ENCODE results near the gene MLLT6. TPM values are rescaled to one million over a fixed set of nuclear protein-coding genes. Genes with fewer than 3 reads are reported as not detected.
A peak's percentile ranks its signal among the peaks of the same experiment; 100 is the strongest.

Gene MLLT6
- total and polyA plus RNA-seq, 2 of the 13 experiments (the other 11 are each of a cell fraction or from before 2014, with no cell fraction given) = 50.7 to 69.5 TPM

DNA sequence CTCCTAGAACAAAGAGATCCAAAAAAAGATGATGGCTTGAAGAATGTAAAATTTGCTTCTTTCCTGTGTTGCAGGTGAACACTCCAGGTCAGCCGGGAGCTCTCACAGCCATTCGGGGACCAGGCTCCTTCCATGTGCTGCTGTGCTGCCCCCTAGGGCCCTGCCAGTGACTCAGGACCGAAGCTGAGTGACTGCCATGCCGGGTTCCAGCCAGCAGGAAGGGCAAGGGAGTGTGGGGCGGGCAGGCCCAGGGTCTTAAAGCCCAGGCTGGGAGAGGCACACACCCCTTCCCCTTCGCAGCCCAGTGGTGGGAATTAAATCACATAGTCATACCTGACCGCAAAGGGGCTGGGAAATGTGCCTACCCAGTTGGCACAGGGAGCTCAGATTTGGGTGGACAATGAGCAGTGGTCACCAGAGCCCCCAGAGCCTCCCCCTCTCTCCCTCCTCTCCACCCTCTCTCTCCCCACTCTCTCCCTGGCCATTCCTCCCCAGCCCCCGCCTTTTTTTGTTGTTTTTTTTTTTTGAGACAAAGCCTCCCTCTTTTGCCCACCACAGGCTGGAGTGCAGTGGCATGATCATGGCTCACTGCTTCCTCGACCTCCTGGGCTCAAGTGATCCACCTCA lies 41.8 kb upstream of the MLLT6 start (continued):
- peak; percentile 76 for TF ChIP-seq SAP130 (CRISPR knock-in tag; IDR thresholded peaks at IDR 0.05; ENCODE audit: low read depth)
- peak; percentile 53; the same call in 1 of the 2 replicates for TF ChIP-seq ARHGAP35 (CRISPR knock-in tag; IDR thresholded peaks at IDR 0.05; ENCODE audit: borderline replicate concordance)
- peak; percentile 91; the same call in 1 of the 2 replicates for TF ChIP-seq CBX5 (CRISPR knock-in tag; IDR thresholded peaks at IDR 0.05; ENCODE audit: borderline replicate concordance)
- TF ChIP-seq NR2C2 (CRISPR knock-in tag; IDR thresholded peaks at IDR 0.05; ENCODE audit: borderline replicate concordance) = 0 out of 2 replicates have a peak, but pooled peaks have one; percentile 31
- TF ChIP-seq, protein P1, sequence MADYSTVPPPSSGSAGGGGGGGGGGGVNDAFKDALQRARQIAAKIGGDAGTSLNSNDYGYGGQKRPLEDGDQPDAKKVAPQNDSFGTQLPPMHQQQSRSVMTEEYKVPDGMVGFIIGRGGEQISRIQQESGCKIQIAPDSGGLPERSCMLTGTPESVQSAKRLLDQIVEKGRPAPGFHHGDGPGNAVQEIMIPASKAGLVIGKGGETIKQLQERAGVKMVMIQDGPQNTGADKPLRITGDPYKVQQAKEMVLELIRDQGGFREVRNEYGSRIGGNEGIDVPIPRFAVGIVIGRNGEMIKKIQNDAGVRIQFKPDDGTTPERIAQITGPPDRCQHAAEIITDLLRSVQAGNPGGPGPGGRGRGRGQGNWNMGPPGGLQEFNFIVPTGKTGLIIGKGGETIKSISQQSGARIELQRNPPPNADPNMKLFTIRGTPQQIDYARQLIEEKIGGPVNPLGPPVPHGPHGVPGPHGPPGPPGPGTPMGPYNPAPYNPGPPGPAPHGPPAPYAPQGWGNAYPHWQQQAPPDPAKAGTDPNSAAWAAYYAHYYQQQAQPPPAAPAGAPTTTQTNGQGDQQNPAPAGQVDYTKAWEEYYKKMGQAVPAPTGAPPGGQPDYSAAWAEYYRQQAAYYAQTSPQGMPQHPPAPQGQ (CRISPR knock-in tag; IDR thresholded peaks at IDR 0.05; ENCODE audit: borderline replicate concordance) = 0 out of 2 replicates have a peak, but pooled peaks have one; percentile 53
- TF ChIP-seq AGO1 (IDR thresholded peaks at IDR 0.05; ENCODE audit: low read depth, low read length, poor library complexity, severe bottlenecking) = no peak
- TF ChIP-seq, protein P2, sequence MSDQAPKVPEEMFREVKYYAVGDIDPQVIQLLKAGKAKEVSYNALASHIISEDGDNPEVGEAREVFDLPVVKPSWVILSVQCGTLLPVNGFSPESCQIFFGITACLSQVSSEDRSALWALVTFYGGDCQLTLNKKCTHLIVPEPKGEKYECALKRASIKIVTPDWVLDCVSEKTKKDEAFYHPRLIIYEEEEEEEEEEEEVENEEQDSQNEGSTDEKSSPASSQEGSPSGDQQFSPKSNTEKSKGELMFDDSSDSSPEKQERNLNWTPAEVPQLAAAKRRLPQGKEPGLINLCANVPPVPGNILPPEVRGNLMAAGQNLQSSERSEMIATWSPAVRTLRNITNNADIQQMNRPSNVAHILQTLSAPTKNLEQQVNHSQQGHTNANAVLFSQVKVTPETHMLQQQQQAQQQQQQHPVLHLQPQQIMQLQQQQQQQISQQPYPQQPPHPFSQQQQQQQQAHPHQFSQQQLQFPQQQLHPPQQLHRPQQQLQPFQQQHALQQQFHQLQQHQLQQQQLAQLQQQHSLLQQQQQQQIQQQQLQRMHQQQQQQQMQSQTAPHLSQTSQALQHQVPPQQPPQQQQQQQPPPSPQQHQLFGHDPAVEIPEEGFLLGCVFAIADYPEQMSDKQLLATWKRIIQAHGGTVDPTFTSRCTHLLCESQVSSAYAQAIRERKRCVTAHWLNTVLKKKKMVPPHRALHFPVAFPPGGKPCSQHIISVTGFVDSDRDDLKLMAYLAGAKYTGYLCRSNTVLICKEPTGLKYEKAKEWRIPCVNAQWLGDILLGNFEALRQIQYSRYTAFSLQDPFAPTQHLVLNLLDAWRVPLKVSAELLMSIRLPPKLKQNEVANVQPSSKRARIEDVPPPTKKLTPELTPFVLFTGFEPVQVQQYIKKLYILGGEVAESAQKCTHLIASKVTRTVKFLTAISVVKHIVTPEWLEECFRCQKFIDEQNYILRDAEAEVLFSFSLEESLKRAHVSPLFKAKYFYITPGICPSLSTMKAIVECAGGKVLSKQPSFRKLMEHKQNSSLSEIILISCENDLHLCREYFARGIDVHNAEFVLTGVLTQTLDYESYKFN (CRISPR knock-in tag; conservative IDR thresholded peaks at IDR 0.05) = peak; percentile 36; the same call in 1 of the 2 replicates
- peak; percentile 87 for TF ChIP-seq SMC3 (IDR thresholded peaks at IDR 0.05; ENCODE audit: low read length)
- TF ChIP-seq ZNF563 (CRISPR knock-in tag; IDR thresholded peaks at IDR 0.05) = 0 out of 2 replicates have a peak, but pooled peaks have one; percentile 33
- peak; percentile 74; the same call in 1 of the 2 replicates for TF ChIP-seq HES4 (CRISPR knock-in tag; IDR thresholded peaks at IDR 0.05; ENCODE audit: borderline replicate concordance)
- no peak for TF ChIP-seq ZNF7 (CRISPR knock-in tag; IDR thresholded peaks at IDR 0.05)
- TF ChIP-seq, protein P3, sequence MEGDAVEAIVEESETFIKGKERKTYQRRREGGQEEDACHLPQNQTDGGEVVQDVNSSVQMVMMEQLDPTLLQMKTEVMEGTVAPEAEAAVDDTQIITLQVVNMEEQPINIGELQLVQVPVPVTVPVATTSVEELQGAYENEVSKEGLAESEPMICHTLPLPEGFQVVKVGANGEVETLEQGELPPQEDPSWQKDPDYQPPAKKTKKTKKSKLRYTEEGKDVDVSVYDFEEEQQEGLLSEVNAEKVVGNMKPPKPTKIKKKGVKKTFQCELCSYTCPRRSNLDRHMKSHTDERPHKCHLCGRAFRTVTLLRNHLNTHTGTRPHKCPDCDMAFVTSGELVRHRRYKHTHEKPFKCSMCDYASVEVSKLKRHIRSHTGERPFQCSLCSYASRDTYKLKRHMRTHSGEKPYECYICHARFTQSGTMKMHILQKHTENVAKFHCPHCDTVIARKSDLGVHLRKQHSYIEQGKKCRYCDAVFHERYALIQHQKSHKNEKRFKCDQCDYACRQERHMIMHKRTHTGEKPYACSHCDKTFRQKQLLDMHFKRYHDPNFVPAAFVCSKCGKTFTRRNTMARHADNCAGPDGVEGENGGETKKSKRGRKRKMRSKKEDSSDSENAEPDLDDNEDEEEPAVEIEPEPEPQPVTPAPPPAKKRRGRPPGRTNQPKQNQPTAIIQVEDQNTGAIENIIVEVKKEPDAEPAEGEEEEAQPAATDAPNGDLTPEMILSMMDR (CRISPR knock-in tag; IDR thresholded peaks at IDR 0.05) = peak; percentile 100
- no peak for TF ChIP-seq ZNF562 (CRISPR knock-in tag; IDR thresholded peaks at IDR 0.05; ENCODE audit: borderline replicate concordance)
- peak; percentile 82 for TF ChIP-seq ZNF501 (CRISPR knock-in tag; IDR thresholded peaks at IDR 0.05)
- TF ChIP-seq HMG20B (CRISPR knock-in tag; conservative IDR thresholded peaks at IDR 0.05) = 0 out of 2 replicates have a peak, but pooled peaks have one; percentile 40
- TF ChIP-seq KMT2B (CRISPR knock-in tag; IDR thresholded peaks at IDR 0.05) = peak; percentile 26; the same call in 1 of the 2 replicates
- peak; percentile 99 for TF ChIP-seq STAG1 (CRISPR knock-in tag; IDR thresholded peaks at IDR 0.05)
- TF ChIP-seq, protein P4, sequence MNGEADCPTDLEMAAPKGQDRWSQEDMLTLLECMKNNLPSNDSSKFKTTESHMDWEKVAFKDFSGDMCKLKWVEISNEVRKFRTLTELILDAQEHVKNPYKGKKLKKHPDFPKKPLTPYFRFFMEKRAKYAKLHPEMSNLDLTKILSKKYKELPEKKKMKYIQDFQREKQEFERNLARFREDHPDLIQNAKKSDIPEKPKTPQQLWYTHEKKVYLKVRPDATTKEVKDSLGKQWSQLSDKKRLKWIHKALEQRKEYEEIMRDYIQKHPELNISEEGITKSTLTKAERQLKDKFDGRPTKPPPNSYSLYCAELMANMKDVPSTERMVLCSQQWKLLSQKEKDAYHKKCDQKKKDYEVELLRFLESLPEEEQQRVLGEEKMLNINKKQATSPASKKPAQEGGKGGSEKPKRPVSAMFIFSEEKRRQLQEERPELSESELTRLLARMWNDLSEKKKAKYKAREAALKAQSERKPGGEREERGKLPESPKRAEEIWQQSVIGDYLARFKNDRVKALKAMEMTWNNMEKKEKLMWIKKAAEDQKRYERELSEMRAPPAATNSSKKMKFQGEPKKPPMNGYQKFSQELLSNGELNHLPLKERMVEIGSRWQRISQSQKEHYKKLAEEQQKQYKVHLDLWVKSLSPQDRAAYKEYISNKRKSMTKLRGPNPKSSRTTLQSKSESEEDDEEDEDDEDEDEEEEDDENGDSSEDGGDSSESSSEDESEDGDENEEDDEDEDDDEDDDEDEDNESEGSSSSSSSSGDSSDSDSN (CRISPR knock-in tag; IDR thresholded peaks at IDR 0.05) = peak; percentile 87
- 0 out of 2 replicates have a peak, but pooled peaks have one; percentile 60 for TF ChIP-seq MED13 (CRISPR knock-in tag; IDR thresholded peaks at IDR 0.05)
- TF ChIP-seq KLF11 (CRISPR knock-in tag; IDR thresholded peaks at IDR 0.05) = no peak

All from HepG2 (cell line).